ENCODE measurements around the gene PNPLA7. TPM values are rescaled to one million over a fixed set of nuclear protein-coding genes. Genes with fewer than 3 reads are reported as not detected.
"Not testable (repeated sequence)": the region's sequence is repeated elsewhere in the genome, so short reads cannot be mapped to it uniquely, and the experiment has no call there.

The PNPLA7 gene
- total RNA-seq, 1 experiment from 2014 or later = 0.27 TPM

- no peak for DNase-seq (ENCODE audit: low read depth)
These were observed 69.2 kb downstream of the PNPLA7 start for GRCh38 chr9:137480686-137481683.

- DNase-seq (ENCODE audit: low read depth) = no peak
These were observed 70.1 kb downstream of the PNPLA7 start for GRCh38 chr9:137479892-137480685.

GRCh38 chr9:137478962-137479861, 71.0 kb downstream of the PNPLA7 start:
- no peak for DNase-seq (ENCODE audit: low read depth)

GRCh38 chr9:137478613-137478961, 71.6 kb downstream of the PNPLA7 start:
- no peak for DNase-seq (ENCODE audit: low read depth)

- DNase-seq (ENCODE audit: low read depth) = no peak
These were observed 72.2 kb downstream of the PNPLA7 start for GRCh38 chr9:137477778-137478612.

- no peak for DNase-seq (ENCODE audit: low read depth)
These were observed 73.3 kb downstream of the PNPLA7 start for GRCh38 chr9:137476856-137477255.

GRCh38 chr9:137475666-137476065, 74.5 kb downstream of the PNPLA7 start:
- DNase-seq (ENCODE audit: low read depth) = no peak

- DNase-seq (ENCODE audit: low read depth) = no peak
These were observed 75.9 kb downstream of the PNPLA7 start for GRCh38 chr9:137474271-137474670.

GRCh38 chr9:137470785-137471184, 79.4 kb downstream of the PNPLA7 start:
- no peak for DNase-seq (ENCODE audit: low read depth)

GRCh38 chr9:137467896-137468295, 82.3 kb downstream of the PNPLA7 start:
- DNase-seq (ENCODE audit: low read depth) = no peak

- DNase-seq (ENCODE audit: low read depth) = no peak
These were observed 83.0 kb downstream of the PNPLA7 start for GRCh38 chr9:137467161-137467581.

GRCh38 chr9:137466389-137467085, 83.7 kb downstream of the PNPLA7 start:
- not testable (repeated sequence) for DNase-seq (ENCODE audit: low read depth)

GRCh38 chr9:137465720-137466388, 84.3 kb downstream of the PNPLA7 start:
- no peak for DNase-seq (ENCODE audit: low read depth)

- DNase-seq (ENCODE audit: low read depth) = no peak
These were observed 85.0 kb downstream of the PNPLA7 start for GRCh38 chr9:137465000-137465719.

GRCh38 chr9:137464291-137464999, 85.8 kb downstream of the PNPLA7 start:
- no peak for DNase-seq (ENCODE audit: low read depth)

- no peak for DNase-seq (ENCODE audit: low read depth)
These were observed 86.3 kb downstream of the PNPLA7 start for GRCh38 chr9:137463931-137464290.

- DNase-seq (ENCODE audit: low read depth) = no peak
These were observed 86.9 kb downstream of the PNPLA7 start for GRCh38 chr9:137462986-137463930.

Measured in M059J (cell line).